CD4-positive, alpha-beta T cell (primary cell): ENCODE results near the gene TEX261. TPM values are rescaled to one million over a fixed set of nuclear protein-coding genes. Genes with fewer than 3 reads are reported as not detected.

Source experiments
- ATAC-seq: fragments of 200-7000 bp; cut with Tn5 transposase; one replicate; pipeline ENCODE4 v1.10.0; 2022; ENCODE audit warnings: mild to moderate bottlenecking; ENCODE audit not compliant: poor library complexity
- CTCF ChIA-PET: fragments of 350-600 bp; sonication (Branson Sonifier 250); formaldehyde crosslinking; loops from one replicate; lab custom pipeline; 2021; ENCODE audit warnings: antibody characterized with exemption, inconsistent platforms; lab: Charles Lee
- POLR2A ChIA-PET: fragments of 350-600 bp; sonication (Branson Sonifier 250); formaldehyde crosslinking; loops from one replicate; lab custom pipeline; 2021; ENCODE audit warnings: antibody characterized with exemption, inconsistent platforms; lab: Charles Lee
- DNase-seq, 14 experiments: peaks; one replicate each; pipeline ENCODE4 v3.0.0-alpha.2; 2013 to 2020; ENCODE audit warnings: mixed read lengths in 2 of 14
- H3K27ac ChIP-seq, 2 donors: one replicate each; pipeline versions ENCODE4 v1.5.1 to v1.7.0; 2013; ENCODE audit warnings: low read length in 2 of 2, low read depth in 1 of 2, mild to moderate bottlenecking in 1 of 2
- H3K27me3 ChIP-seq, 2 experiments: 1 replicate in 1 of 2; 2 replicates in 1 of 2; pipeline versions ENCODE4 v1.6.1 to v1.7.0; 2013; ENCODE audit warnings: low read length in 2 of 2, control low read depth in 1 of 2, mild to moderate bottlenecking in 1 of 2, moderate library complexity in 1 of 2; ENCODE audit not compliant: insufficient read depth in 2 of 2, control insufficient read depth in 1 of 2
- H3K36me3 ChIP-seq: one replicate; pipeline ENCODE4 v1.6.1; 2013; ENCODE audit warnings: low read length, control low read depth; ENCODE audit not compliant: insufficient read depth
- H3K4me1 ChIP-seq: one replicate; pipeline ENCODE4 v1.6.1; 2013; ENCODE audit warnings: low read length, control low read depth; ENCODE audit not compliant: insufficient read depth
- H3K4me3 ChIP-seq: one replicate; pipeline ENCODE4 v1.5.1; 2013; ENCODE audit warnings: mild to moderate bottlenecking, low read length, moderate library complexity
- H3K9me3 ChIP-seq, 2 experiments: 1 replicate in 1 of 2; 2 replicates in 1 of 2; pipeline versions ENCODE4 v1.6.1 to v1.7.0; 2013; ENCODE audit warnings: low read length in 2 of 2, mild to moderate bottlenecking in 2 of 2, control low read depth in 1 of 2, moderate library complexity in 1 of 2; ENCODE audit not compliant: control insufficient read depth in 1 of 2, insufficient read depth in 1 of 2
- H3K27ac Mint-ChIP-seq: one replicate; pipeline ENCODE4 v1.8.0; 2020; ENCODE audit warnings: mixed read lengths
- H3K27me3 Mint-ChIP-seq: one replicate; pipeline ENCODE4 v1.8.0; 2021; ENCODE audit warnings: mixed read lengths
- H3K36me3 Mint-ChIP-seq: one replicate; pipeline ENCODE4 v1.8.0; 2021; ENCODE audit warnings: low read depth, mixed read lengths
- H3K4me1 Mint-ChIP-seq: one replicate; pipeline ENCODE4 v1.8.0; 2021; ENCODE audit warnings: low read depth, mixed read lengths
- H3K4me3 Mint-ChIP-seq: one replicate; pipeline ENCODE4 v1.8.0; 2020; ENCODE audit warnings: mild to moderate bottlenecking, mixed read lengths
- H3K9me3 Mint-ChIP-seq: one replicate; pipeline ENCODE4 v1.8.0; 2020; ENCODE audit warnings: mixed read lengths
- intact Hi-C, 2 experiments: fragments of 100-400 bp; cut with DNase I in 1 of 2; cut with micrococcal nuclease in 1 of 2; formaldehyde crosslinking; loops; one replicate each; pipeline versions ENCODE4 v1.15.1 to v1.9.0; 2023 to 2025; cut with DNase I, micrococcal nuclease
- total RNA-seq, 174 experiments: library from RNA in 2 of 174; stranded (reverse) in 2 of 174; gene quantifications; one replicate each; pipeline ENCODE4 v1.2.3 and lab custom pipeline; 2021 to 2026
- TF ChIP-seq, protein P1 (sequence below): fragments of 200-600 bp; IDR thresholded peaks from one replicate; pipeline ENCODE4 v1.8.0; 2022; ENCODE audit warnings: antibody characterized with exemption, mild to moderate bottlenecking

Gene TEX261
- total RNA-seq, 2 experiments from 2014 or later, result 26.8 to 34.0 TPM

DNA sequence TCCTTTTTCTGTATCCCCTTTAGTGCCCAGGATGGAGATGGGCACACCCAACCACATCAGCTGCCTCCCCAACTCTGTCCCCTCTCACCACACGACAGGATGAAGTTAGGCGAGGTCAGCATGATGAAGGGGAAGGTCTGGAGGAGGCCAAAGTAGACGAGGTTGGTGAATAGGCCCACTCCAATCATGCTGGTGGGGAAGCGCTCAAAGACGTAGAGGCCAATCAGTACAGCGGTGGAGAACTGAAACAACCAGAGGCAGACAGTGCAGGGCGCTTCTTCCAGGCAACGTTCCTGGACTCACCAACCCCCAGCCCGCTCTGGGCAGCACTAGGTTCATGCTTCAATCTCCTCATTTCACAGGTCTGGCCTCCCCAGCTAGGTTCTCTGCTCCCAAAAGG is 2.9 kb downstream of the TEX261 start:
- H3K4me1 Mint-ChIP-seq, result peaks cover 42% of the 10 kb centered on the region
- no peak for ATAC-seq
- DNase-seq, result no peak
- no peaks in the 10 kb centered on the region for H3K27me3 Mint-ChIP-seq
- Histone ChIP-seq H3K4me1 (peaks cover 26% of the 10 kb centered on the region), H3K36me3 (peaks cover 55% of the 10 kb centered on the region), H3K27ac (no peak overlapping the region), H3K27me3 (no peaks in the 10 kb centered on the region), H3K4me3 (no peak overlapping the region), H3K9me3 (no peaks in the 10 kb centered on the region)
- H3K27ac Mint-ChIP-seq, result peak overlapping the region; percentile 45
- intact Hi-C loops, result loop anchor here in 1 of 2 experiments (5.0 to 10.0 kb wide), 2 partner anchors 76 to 233 kb away; partner anchors contain the start of genes NAGK and PAIP2B
- peak overlapping the region; percentile 27 for H3K4me3 Mint-ChIP-seq
- CTCF ChIA-PET, result interaction anchor here (2.0 kb wide), 1 partner anchor 9 kb away, joined by 4 read pairs; no protein-coding TSS in a partner anchor
- POLR2A ChIA-PET, result interaction anchor here (2.9 kb wide), 1 partner anchor 77 kb away, joined by 9 read pairs; the partner anchor contains the start of gene NAGK
- H3K36me3 Mint-ChIP-seq, result peaks cover 68% of the 10 kb centered on the region
- TF ChIP-seq, protein P1, sequence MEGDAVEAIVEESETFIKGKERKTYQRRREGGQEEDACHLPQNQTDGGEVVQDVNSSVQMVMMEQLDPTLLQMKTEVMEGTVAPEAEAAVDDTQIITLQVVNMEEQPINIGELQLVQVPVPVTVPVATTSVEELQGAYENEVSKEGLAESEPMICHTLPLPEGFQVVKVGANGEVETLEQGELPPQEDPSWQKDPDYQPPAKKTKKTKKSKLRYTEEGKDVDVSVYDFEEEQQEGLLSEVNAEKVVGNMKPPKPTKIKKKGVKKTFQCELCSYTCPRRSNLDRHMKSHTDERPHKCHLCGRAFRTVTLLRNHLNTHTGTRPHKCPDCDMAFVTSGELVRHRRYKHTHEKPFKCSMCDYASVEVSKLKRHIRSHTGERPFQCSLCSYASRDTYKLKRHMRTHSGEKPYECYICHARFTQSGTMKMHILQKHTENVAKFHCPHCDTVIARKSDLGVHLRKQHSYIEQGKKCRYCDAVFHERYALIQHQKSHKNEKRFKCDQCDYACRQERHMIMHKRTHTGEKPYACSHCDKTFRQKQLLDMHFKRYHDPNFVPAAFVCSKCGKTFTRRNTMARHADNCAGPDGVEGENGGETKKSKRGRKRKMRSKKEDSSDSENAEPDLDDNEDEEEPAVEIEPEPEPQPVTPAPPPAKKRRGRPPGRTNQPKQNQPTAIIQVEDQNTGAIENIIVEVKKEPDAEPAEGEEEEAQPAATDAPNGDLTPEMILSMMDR, result no peak
- no peaks in the 10 kb centered on the region for H3K9me3 Mint-ChIP-seq

DNA sequence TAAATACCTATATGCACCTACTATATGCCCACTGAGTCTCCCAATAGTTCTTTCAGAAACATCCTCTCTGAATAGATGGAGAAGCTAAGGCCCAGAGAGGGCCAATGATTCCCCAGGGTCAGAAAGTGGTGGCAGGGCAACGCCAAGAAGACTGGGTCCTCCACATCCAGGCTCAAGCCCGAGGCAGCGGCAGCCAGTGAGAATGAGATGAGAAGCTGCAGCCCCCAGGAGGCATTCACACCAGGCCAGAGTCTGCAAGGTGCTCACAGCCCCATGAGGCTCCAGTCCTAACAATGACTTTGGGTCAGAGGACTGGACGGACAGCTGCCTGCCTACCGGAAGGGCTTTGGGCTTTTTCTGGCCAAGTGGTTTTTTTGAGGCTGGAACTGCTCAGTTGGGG is 3.5 kb downstream of the TEX261 start:
- peaks cover 74% of the 10 kb centered on the region for H3K36me3 Mint-ChIP-seq
- H3K4me3 ChIP-seq, result no peak overlapping the region
- DNase-seq, result no peak
- no peaks in the 10 kb centered on the region for H3K9me3 ChIP-seq
- no peaks in the 10 kb centered on the region for H3K9me3 Mint-ChIP-seq
- H3K36me3 ChIP-seq, result peaks cover 60% of the 10 kb centered on the region
- peaks cover 42% of the 10 kb centered on the region for H3K4me1 Mint-ChIP-seq
- H3K27ac ChIP-seq, result no peak overlapping the region
- no peak for ATAC-seq
- CTCF ChIA-PET, result interaction anchor here (2.0 kb wide), 1 partner anchor 10 kb away, joined by 4 read pairs; no protein-coding TSS in a partner anchor
- H3K4me3 Mint-ChIP-seq, result peak overlapping the region; percentile 66
- peak overlapping the region; percentile 45 for H3K27ac Mint-ChIP-seq
- POLR2A ChIA-PET, result interaction anchor here (2.9 kb wide), 1 partner anchor 77 kb away, joined by 9 read pairs; the partner anchor contains the start of gene NAGK
- TF ChIP-seq, protein P1, result no peak
- intact Hi-C loops, result loop anchor here in 1 of 2 experiments (5.0 to 10.0 kb wide), 2 partner anchors 76 to 234 kb away; partner anchors contain the start of genes NAGK and PAIP2B
- H3K27me3 Mint-ChIP-seq, result no peaks in the 10 kb centered on the region
- no peaks in the 10 kb centered on the region for H3K27me3 ChIP-seq
- H3K4me1 ChIP-seq, result peaks cover 26% of the 10 kb centered on the region

- DNase-seq (no peak), ATAC-seq (no peak)
- TF ChIP-seq, protein P1, result no peak
- H3K36me3 ChIP-seq, result peaks cover 67% of the 10 kb centered on the region
- peaks cover 29% of the 10 kb centered on the region for H3K4me1 ChIP-seq
- Mint-ChIP-seq H3K27ac (no peak overlapping the region), H3K4me3 (no peak overlapping the region), H3K9me3 (no peaks in the 10 kb centered on the region), H3K27me3 (no peaks in the 10 kb centered on the region), H3K4me1 (peaks cover 39% of the 10 kb centered on the region), H3K36me3 (peaks cover 77% of the 10 kb centered on the region)
- ChIA-PET POLR2A (no interaction called here), CTCF (no interaction called here)
- no peaks in the 10 kb centered on the region for H3K9me3 ChIP-seq
- no peak overlapping the region for H3K4me3 ChIP-seq
- H3K27me3 ChIP-seq, result no peaks in the 10 kb centered on the region
- no peak overlapping the region for H3K27ac ChIP-seq
- intact Hi-C loops, result loop anchor here in 1 of 2 experiments (5.0 to 10.0 kb wide), 2 partner anchors 77 to 235 kb away; partner anchors contain the start of genes NAGK and PAIP2B
These were observed 4.5 kb downstream of the TEX261 start for GRCh38 chr2:70990216-70990615.
